Transverse colon (tissue), 4 donors: Measurements from ENCODE around the gene PICK1.

Source experiments
- EP300 ChIP-seq: sonication (generic); formaldehyde crosslinking; IDR thresholded peaks from one replicate; pipeline ENCODE4 v1.6.1; 2017; ENCODE audit warnings: antibody characterized with exemption, low read depth
- POLR2A ChIP-seq: fragments of 450-650 bp; IDR thresholded peaks from one replicate; pipeline ENCODE4 v1.6.1; 2016; ENCODE audit warnings: antibody characterized with exemption, mild to moderate bottlenecking, moderate library complexity
- POLR2AphosphoS5 ChIP-seq, 3 donors: sonication (generic); formaldehyde crosslinking; IDR thresholded peaks; one replicate each; pipeline ENCODE4 v1.6.1; 2016; ENCODE audit warnings: antibody characterized with exemption in 3 of 3
- TF ChIP-seq, protein P1 (sequence below), 5 experiments: fragments of 200-600 bp in 3 of 5; fragments of 450-650 bp in 2 of 5; sonication (generic) in 3 of 5; IDR thresholded peaks; 1 replicate in 2 of 5; 2 replicates in 3 of 5; pipeline ENCODE4 v1.5.1; 2016 to 2017; ENCODE audit warnings: antibody characterized with exemption in 5 of 5, inconsistent platforms in 3 of 5, mild to moderate bottlenecking in 2 of 5, moderate library complexity in 1 of 5

DNA sequence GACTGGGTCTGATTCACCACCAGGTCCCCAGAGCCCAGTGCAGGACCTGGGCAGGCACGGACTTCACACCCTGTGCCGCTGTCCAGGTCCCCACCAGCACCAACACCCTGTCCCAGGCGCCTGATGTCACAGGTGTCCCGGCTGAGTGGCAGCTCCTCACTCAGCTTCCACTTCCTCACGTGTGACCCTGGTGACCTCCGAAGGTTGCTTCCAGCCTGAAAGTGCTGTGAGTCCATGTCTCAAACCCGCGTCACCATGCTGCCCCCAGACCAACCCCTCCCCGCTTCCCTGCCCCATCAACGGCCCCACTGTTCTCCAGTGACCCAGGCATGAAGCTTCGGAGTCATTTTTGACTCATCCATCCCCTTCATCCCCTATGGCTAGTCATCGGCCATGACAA lies 25.7 kb upstream of the PICK1 start:
- TF ChIP-seq, protein P1, sequence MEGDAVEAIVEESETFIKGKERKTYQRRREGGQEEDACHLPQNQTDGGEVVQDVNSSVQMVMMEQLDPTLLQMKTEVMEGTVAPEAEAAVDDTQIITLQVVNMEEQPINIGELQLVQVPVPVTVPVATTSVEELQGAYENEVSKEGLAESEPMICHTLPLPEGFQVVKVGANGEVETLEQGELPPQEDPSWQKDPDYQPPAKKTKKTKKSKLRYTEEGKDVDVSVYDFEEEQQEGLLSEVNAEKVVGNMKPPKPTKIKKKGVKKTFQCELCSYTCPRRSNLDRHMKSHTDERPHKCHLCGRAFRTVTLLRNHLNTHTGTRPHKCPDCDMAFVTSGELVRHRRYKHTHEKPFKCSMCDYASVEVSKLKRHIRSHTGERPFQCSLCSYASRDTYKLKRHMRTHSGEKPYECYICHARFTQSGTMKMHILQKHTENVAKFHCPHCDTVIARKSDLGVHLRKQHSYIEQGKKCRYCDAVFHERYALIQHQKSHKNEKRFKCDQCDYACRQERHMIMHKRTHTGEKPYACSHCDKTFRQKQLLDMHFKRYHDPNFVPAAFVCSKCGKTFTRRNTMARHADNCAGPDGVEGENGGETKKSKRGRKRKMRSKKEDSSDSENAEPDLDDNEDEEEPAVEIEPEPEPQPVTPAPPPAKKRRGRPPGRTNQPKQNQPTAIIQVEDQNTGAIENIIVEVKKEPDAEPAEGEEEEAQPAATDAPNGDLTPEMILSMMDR (IDR thresholded peaks at IDR 0.05): no peak
- TF ChIP-seq POLR2A (no peak), EP300 (no peak), POLR2AphosphoS5 (IDR thresholded peaks at IDR 0.05) (no peak)
